DMS 273 treated with DMSO at 0.1 percent for 48 hours (cell line): ENCODE measurements around the gene RALGPS1.
"Not testable (repeated sequence)": the region's sequence is repeated elsewhere in the genome, so short reads cannot be mapped to it uniquely, and the experiment has no call there.

Source experiments
- DNase-seq: peaks from one replicate; lab custom pipeline; 2025; lab: John Stamatoyannopoulos, UW

RALGPS1 gene

DNA sequence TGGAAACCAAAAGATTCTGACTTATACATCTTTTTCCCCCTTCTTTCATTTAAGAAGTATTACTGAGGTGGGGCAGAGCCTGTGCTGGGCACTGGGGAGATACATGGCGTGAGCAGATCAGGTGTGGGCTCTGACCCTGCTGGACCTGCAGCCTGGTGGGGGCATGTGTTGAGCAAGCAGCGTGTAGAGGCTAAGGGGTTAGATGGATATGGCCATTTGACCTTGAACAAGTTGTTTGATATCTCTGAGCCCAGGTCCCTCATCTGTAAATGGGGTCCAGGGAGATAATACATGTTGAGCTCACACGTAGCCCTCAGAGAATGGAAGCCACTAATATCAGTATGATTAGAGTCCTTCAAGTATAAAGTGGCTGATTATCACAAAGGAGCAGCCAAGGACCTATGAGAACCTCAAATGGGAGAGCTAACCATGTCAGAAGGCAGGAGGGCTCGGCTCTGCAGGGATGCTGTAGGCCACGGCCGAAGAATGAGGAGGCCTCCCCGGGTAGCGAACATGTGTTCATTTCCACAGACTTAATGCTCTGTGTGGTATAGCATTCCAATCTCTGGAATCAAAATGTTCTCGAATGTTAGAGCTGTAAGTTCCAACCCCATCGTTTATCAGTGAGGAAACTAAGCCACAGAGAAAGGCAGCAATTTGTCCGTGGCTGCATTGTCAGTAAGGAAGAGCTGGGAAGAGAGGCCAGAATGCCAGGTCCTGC lies 223.2 kb downstream of the RALGPS1 start:
- no peak for DNase-seq

- no peak for DNase-seq
Observed at GRCh38 chr9:127138444-127138843, 223.9 kb downstream of the RALGPS1 start.

DNA sequence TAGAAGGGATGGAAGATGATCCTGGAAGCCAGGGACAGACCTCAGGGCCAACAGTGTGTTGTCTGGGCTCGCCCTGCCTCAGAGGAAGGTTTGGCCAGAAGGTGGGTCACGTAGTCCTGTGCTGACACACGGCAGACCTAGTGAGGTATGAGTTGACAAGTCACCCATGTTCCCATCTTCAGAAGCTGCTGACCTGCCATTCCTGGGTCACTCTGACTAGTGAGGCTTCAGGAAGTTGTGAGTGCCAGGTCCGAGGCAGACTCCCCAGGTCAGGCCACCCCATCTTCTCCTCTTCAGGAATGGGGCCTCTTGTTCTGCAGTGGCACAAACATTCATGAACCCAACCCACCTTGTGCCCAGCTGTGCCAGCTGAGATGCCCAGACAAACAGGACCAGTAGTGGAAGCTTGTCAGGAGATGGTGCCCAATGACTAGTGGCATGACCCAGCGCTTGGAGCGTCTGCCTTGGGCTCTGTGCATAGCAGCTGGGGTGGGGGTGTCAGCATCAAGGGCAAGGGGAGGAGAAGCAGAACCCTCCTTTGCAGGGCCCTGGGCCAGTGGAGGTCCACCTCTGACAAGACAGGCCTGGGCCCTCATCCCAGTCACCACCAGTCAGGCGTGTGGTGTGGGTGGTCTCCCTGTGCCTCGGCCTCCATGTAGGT lies 224.6 kb downstream of the RALGPS1 start:
- no peak for DNase-seq

DNA sequence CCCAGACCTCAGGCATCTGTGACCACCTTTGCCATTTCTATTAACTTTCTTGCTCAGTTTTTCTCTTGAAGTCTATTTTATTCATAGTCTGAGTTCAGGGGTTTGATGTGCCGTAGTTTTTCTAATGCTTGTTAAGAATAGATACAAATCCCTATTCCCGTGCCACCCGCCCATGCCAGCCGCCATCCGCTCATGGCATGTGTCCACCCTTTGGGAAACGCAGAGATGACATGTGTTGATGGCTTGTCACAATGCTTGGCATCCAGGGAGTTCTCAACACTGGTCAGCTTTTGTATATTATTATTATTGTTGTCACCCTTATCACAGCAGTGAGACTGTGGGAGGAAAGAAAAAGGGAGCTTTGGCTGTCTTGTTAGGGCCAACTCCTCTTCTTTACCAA lies 225.2 kb downstream of the RALGPS1 start:
- no peak for DNase-seq

DNA sequence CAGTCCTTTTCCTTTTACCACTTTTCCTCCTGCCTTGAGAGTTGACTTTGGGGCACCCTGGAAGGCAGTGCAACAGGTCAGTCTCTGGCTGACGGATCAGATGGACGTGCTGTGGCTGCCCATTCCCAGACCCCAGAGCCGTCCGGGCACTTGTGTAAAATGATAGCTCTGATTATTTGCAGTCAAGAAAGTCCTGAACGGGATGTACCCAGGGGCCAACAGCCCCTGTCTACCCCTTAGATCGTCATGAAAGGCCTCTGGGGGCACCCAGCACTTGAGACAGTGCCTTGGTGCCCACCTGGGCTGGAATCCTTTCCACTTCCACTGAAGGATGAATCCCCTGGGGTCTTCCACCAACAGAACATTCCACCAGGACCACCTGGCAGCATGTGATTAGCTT lies 225.6 kb downstream of the RALGPS1 start:
- no peak for DNase-seq

DNA sequence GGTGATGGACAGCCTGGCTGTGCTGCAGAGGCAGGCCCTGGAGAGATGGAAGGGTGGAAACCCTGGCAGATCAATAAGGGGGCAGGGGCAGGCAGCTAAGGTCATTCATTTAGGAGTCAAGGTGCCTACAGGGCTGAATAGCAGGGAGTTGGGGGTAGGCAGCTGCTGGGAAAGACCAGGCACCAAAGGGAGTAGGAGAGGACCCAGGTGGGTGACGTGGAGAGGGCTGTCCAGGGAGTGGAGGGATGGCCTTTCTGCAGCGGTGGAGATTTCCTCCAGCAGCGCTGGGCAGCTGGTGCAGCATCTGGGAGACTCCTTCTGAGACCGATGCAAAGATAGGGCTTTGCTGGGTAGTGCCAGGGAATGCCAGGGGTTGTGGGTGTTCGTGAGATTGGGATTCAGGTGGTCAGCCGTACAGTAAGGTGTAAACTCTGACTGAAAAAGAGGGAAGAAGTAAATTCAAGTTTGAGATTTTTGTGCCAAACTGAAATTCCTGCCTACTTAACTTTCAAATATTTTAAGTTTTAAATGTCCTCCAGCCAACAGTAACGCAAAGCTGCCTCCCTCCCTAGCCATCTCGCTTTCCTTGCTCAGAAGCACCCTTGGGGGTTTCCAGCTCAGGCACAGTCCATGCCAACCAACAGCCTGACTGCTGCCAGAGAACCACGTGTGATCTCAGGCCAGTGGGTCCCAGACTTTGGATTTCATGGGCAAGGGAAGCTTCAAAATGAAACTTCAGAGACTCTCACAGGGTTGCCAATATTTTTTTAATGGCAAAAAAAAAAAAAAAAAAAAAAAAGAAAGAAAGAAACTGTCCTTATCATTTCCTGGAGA lies 226.5 kb downstream of the RALGPS1 start:
- no peak for DNase-seq

DNA sequence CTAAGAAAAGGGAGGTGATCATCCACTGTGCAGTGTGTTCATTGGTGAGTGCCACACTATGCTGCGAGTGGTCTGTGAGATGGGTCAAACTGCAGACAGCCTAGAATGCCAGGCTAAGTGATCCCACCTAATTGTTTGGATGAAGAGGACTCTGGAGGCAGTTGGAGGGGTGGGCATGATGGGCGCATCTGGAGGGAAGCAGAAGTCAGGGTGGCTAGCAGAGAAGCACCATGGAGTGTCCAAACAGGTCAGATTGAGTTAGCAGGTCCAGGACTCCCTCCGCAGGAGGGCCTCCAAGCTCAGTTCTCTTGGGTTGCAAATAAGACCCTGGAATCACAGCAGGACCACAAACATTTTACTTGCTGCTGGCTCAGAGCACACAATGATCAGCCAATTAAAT lies 227.7 kb downstream of the RALGPS1 start:
- no peak for DNase-seq

DNA sequence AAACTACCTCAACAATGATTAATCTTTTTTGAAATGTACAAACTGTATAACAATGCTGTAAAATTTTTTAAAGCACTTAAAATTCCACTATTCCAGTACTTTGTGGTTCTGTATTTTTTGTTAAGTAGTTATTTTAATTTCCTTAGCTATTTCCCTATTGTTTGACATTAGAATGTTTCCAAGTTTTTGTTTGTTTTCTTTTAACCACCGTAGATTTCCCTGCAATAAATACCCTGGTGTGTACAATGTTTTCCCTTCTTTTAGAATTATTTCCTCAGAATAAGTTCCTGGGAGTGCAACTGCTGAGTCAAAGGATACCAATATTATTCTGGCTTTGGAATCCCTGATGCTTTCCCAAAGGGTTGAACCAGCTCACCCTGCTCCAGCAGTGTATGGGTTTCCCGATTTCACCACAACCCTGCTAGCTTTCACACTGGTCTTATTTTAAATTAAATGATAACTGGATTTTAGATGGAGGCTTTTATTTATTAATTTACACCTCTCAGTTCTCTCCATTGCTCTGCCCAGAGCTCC lies 228.4 kb downstream of the RALGPS1 start:
- no peak for DNase-seq

GRCh38 chr9:127143920-127144465 lies 229.4 kb downstream of the RALGPS1 start:
- no peak for DNase-seq

DNA sequence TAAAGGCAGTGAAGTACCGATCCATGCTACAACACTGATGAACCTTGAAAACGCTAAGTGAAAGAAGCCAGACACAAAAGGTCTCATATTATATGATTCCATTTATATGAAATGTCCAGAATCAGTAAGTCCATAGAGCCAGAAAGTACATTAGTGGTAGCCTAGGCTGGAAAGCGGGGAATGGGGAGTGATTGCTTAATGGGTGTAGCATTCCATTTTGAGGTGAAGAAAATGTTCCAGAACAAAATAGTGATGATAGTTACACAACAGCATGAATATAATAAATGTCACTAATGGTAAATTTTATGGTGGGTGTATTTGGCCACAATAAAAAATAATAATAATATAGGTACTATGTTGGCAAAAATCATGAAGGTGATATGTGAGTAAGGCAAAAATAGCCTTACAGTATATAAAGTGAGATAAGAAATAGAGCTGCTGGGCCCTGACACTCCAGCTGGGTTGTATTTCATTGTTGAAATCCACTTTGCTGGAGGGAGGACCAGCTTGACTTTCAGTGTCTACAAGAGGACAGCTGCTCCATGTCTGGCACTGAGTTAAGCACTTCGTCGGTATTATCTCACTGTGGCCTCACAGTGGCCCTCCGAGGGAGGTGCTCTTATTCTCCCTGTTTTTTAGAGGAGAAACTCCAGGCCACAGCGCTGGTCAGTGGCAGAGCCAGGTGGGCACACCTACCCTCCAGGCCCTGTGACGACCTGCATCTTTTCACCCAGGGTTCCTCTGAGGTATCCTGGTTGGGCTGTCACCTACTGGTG lies 230.3 kb downstream of the RALGPS1 start:
- peak; percentile 13 for DNase-seq

- DNase-seq = not testable (repeated sequence)
Observed at GRCh38 chr9:127146841-127147240, 232.3 kb downstream of the RALGPS1 start.

DNA sequence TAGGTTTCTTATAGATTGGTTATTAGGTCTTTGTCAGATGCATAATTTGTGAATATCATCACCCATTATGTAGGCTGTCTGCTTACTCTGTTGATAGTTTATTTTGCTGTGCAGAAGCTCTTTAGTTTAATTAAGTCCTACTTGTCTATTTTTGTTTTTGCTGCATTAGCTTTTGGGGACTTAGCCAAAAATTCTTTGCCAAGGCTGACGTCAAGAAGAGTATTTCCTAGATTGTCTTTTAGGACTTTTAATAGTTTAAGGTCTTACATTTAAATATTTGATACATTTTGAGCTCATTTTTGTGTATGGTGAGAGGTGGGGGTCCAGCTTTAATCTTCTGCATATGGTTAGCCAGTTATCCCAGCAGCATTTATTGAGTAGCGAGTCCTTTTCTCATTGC lies 232.7 kb downstream of the RALGPS1 start:
- no peak for DNase-seq

- no peak for DNase-seq
Observed at GRCh38 chr9:127148014-127148413, 233.4 kb downstream of the RALGPS1 start.

- no peak for DNase-seq
Observed at GRCh38 chr9:127149010-127149409, 234.4 kb downstream of the RALGPS1 start.

DNA sequence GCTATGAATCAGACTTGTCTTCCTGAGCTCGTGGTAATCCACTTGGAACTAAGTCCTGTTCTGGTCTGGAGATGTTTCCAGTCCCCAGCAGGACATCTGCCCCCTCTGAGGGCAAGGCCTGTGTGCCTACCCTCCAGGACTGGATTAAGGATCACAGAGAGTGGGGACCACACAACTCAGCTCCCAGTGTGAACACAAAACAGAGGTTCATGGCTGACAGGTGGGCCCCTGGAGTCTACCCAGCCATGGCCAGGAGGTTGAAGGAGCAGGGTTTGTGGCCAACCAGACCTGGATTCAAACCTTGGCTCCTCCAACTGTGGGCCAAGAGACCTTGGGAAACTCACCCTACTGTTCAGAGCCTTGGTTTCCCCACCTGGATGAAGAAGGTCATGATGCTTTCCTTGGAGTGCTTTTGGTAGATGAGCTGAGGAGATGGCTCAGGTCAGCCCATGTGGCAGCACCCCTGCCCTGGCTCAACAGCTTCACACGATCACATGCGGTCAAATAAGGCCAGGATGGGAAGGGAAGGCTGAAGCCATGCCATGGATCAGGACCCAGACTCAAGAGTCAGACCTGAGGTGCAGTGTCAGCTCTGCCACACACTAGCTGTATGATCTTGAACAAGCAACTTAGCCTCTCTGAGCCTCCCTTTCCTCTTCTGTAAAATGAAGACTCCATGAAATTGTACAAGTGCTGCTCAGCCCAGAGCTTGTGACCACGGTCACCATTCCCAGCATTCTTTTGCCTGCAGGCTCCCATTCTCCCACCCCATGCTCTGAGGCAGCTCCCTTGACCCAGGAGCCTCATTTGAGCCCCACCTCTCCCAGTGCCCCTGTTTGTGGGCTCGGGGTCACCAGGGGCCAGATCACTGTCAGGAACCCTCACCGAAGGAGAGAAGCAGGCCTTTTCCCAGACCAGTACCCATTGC lies 235.1 kb downstream of the RALGPS1 start:
- DNase-seq = no peak

DNA sequence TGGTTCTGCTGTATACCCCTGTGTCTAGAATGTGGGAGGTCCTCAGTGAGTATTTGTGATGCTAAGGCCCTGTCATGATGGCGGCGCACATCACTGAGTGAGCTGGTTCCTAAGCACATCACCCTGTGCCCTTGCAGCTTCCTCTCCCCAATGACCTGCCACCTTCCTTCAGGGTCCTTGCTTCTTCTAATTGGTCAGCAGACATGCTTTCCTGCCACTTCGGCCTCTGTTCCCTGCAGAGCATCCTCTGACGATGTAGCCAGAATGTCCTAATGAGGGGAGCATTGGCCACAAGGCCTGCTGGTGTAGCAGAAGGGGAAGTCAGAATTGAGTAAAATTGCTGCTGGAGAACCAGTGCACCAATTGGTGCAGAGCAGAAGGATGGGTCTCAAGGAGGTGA lies 238.9 kb downstream of the RALGPS1 start:
- DNase-seq = no peak

DNA sequence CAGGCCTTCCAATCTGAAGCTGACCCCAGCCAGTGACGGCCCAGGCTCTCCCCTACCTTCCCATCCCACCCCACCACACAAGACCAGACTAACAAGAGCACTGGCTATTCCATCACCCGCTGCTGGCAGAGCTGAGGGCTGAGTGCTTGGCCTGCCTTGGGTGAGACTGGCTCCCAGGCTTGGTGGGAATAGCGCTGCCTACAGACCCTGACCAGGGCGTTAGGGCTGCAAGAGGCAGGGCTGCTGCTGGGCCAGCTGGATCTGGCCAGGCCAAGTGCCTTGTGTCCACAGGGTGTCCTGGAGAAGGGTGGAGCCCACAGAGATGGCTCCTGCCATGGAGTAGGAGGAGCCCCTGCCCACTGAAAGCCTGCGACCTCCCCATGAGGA lies 239.4 kb downstream of the RALGPS1 start:
- no peak for DNase-seq

GRCh38 chr9:127154390-127155191 lies 240.0 kb downstream of the RALGPS1 start:
- DNase-seq = no peak

GRCh38 chr9:127155314-127155960 lies 240.9 kb downstream of the RALGPS1 start:
- DNase-seq = no peak
